C4-2B (cell line): ENCODE results near the gene ARHGAP15.

ENCODE experiments used
- H3K27ac ChIP-seq: fragments of 450-650 bp; 2 replicates; pipeline ENCODE4 v1.5.1; 2017
- ZFX ChIP-seq: fragments of 450-650 bp; IDR thresholded peaks from 2 replicates; pipeline ENCODE4 v1.6.1; 2017
- TF ChIP-seq, protein P1 (sequence below): fragments of 450-650 bp; conservative IDR thresholded peaks from 2 replicates; pipeline ENCODE4 v1.5.1; 2017; ENCODE audit warnings: mild to moderate bottlenecking

Gene ARHGAP15

GRCh38 chr2:143420313-143420712 is 291.1 kb downstream of the ARHGAP15 start:
- no peak overlapping the region for H3K27ac ChIP-seq
- TF ChIP-seq, protein P1, sequence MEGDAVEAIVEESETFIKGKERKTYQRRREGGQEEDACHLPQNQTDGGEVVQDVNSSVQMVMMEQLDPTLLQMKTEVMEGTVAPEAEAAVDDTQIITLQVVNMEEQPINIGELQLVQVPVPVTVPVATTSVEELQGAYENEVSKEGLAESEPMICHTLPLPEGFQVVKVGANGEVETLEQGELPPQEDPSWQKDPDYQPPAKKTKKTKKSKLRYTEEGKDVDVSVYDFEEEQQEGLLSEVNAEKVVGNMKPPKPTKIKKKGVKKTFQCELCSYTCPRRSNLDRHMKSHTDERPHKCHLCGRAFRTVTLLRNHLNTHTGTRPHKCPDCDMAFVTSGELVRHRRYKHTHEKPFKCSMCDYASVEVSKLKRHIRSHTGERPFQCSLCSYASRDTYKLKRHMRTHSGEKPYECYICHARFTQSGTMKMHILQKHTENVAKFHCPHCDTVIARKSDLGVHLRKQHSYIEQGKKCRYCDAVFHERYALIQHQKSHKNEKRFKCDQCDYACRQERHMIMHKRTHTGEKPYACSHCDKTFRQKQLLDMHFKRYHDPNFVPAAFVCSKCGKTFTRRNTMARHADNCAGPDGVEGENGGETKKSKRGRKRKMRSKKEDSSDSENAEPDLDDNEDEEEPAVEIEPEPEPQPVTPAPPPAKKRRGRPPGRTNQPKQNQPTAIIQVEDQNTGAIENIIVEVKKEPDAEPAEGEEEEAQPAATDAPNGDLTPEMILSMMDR, result no peak
- TF ChIP-seq ZFX, result no peak

- no peak overlapping the region for H3K27ac ChIP-seq
- TF ChIP-seq ZFX, result no peak
- TF ChIP-seq, protein P1, result no peak
Observed at GRCh38 chr2:143422681-143423080, 293.5 kb downstream of the ARHGAP15 start.

GRCh38 chr2:143425896-143426295 is 296.7 kb downstream of the ARHGAP15 start:
- no peak overlapping the region for H3K27ac ChIP-seq
- TF ChIP-seq, protein P1, result no peak
- TF ChIP-seq ZFX, result no peak

DNA sequence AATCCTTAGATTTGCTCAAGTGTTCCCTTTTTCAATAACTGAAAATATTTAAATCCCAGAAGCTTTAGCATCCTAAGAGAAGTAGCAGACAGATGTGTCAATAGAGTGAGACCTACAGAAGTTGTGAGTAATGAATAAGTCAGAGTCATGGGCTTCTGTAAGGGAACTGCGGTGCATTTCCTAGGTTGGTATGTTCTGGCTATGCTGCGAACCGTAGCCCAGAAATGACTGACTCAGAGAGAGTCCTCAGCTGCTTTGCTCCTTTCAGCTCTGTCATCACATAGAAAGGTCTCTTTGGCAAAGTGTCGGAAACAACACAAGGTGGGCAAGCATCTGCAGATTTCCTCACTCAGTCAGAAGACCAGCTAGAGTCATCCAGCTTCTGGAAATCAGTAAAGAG is 297.1 kb downstream of the ARHGAP15 start:
- TF ChIP-seq, protein P1, result no peak
- TF ChIP-seq ZFX, result no peak
- no peak overlapping the region for H3K27ac ChIP-seq

GRCh38 chr2:143428700-143429099 is 299.5 kb downstream of the ARHGAP15 start:
- H3K27ac ChIP-seq, result no peak overlapping the region
- TF ChIP-seq ZFX, result no peak
- TF ChIP-seq, protein P1, result no peak

DNA sequence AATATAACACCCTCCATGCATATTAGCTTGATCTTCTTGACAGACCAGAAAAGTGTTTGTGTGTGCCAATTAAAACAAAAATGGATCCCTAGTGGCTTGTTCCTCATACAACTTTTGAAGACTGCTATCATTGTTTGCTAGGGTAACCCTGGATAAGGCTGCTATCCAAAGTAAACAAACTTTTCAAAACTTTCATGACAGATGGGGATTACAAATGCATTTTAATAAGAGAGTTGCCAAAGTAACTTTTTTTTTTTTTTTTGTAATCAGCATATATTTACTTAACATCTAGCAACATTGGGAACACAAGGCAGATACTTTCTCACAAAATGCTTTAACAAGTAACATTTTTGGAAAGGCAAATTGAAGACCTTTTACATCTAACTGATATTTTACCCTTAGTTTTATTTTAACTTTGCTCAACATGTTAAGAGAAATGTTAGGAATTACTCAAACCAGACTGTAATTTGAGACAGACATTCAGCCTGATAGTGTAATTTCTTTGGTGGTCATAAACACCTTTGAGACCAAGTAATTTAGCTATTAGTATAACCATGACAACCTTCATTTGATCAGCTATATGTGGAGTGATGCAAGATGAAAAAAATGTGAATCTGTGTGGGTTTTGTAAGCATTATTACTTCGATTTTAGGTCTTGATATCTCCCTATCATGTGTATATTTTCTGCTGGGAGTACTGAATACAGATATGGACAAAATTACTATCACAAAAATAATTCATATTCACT is 300.9 kb downstream of the ARHGAP15 start:
- TF ChIP-seq, protein P1, result no peak; the same call in 1 of the 2 replicates
- no peak for TF ChIP-seq ZFX
- no peak overlapping the region for H3K27ac ChIP-seq

GRCh38 chr2:143431316-143431715 is 302.1 kb downstream of the ARHGAP15 start:
- TF ChIP-seq, protein P1, result no peak
- TF ChIP-seq ZFX, result no peak
- H3K27ac ChIP-seq, result no peak overlapping the region
